IgD-negative memory B cell (primary cell): ENCODE measurements around the gene PIGP. TPM values are rescaled to one million over a fixed set of nuclear protein-coding genes. Genes with fewer than 3 reads are reported as not detected.

Experiments
- H3K27ac Mint-ChIP-seq, 3 donors: one replicate each; pipeline ENCODE4 v1.8.0; 2020 to 2022; ENCODE audit warnings: mild to moderate bottlenecking in 3 of 3, mixed read lengths in 3 of 3, moderate library complexity in 1 of 3
- H3K27me3 Mint-ChIP-seq: one replicate; pipeline ENCODE4 v1.8.0; 2021; ENCODE audit warnings: mixed read lengths
- H3K36me3 Mint-ChIP-seq: one replicate; pipeline ENCODE4 v1.8.0; 2020; ENCODE audit warnings: mild to moderate bottlenecking, mixed read lengths
- H3K4me1 Mint-ChIP-seq, 3 donors: one replicate each; pipeline ENCODE4 v1.8.0; 2020 to 2022; ENCODE audit warnings: mixed read lengths in 3 of 3, mild to moderate bottlenecking in 1 of 3
- H3K4me3 Mint-ChIP-seq, 4 donors: one replicate each; pipeline ENCODE4 v1.8.0; 2020 to 2022; ENCODE audit warnings: mild to moderate bottlenecking in 4 of 4, mixed read lengths in 4 of 4, moderate library complexity in 3 of 4
- H3K9me3 Mint-ChIP-seq, 3 donors: one replicate each; pipeline ENCODE4 v1.8.0; 2020 to 2021; ENCODE audit warnings: mixed read lengths in 3 of 3, mild to moderate bottlenecking in 1 of 3
- polyA plus RNA-seq: library from polyadenylated mRNA; unstranded; fragments of 300-500 nt; fragmentation: Illumina TruSeq; gene quantifications from one replicate; pipeline ENCODE4 v1.2.3, GENCODE V29; 2021

Gene PIGP
- polyA plus RNA-seq, 1 donor from 2014 or later: 29.8 TPM

- Mint-ChIP-seq H3K36me3 (peaks cover 4% of the 10 kb centered on the region), H3K9me3 (no peaks in the 10 kb centered on the region), H3K4me1 (peaks cover 7 to 10% (median 8%) of the 10 kb centered on the region in 3 donors), H3K27ac (no peak overlapping the region), H3K27me3 (no peaks in the 10 kb centered on the region), H3K4me3 (no peak overlapping the region)
Observed at GRCh38 chr21:37087188-37087587, 14.3 kb upstream of the PIGP start.

- Mint-ChIP-seq H3K27ac (no peak overlapping the region), H3K4me3 (no peak overlapping the region), H3K9me3 (no peaks in the 10 kb centered on the region), H3K36me3 (peaks cover 5% of the 10 kb centered on the region), H3K4me1 (peaks cover 7 to 10% (median 8%) of the 10 kb centered on the region in 3 donors), H3K27me3 (no peaks in the 10 kb centered on the region)
Observed at GRCh38 chr21:37085726-37086125, 12.9 kb upstream of the PIGP start.

- no peak overlapping the region for H3K4me3 Mint-ChIP-seq
- peaks cover 3% of the 10 kb centered on the region for H3K36me3 Mint-ChIP-seq
- peaks cover 0 to 2% (median 2%) of the 10 kb centered on the region in 3 donors for H3K9me3 Mint-ChIP-seq
- no peaks in the 10 kb centered on the region for H3K27me3 Mint-ChIP-seq
- peak overlapping the region in 1 of 3 donors; percentile 60 for H3K27ac Mint-ChIP-seq
- H3K4me1 Mint-ChIP-seq: peaks cover 12 to 29% (median 15%) of the 10 kb centered on the region in 3 donors
Observed at GRCh38 chr21:37082856-37083528, 10.1 kb upstream of the PIGP start.

- Mint-ChIP-seq H3K9me3 (peaks cover 0 to 2% (median 2%) of the 10 kb centered on the region in 3 donors), H3K27ac (no peak overlapping the region), H3K27me3 (no peaks in the 10 kb centered on the region), H3K4me1 (peaks cover 16 to 32% (median 20%) of the 10 kb centered on the region in 3 donors), H3K36me3 (peaks cover 3% of the 10 kb centered on the region), H3K4me3 (no peak overlapping the region)
Observed at GRCh38 chr21:37082375-37082774, 9.5 kb upstream of the PIGP start.

- Mint-ChIP-seq H3K27me3 (no peaks in the 10 kb centered on the region), H3K27ac (peak overlapping the region in 1 of 3 donors; percentile 82), H3K36me3 (peaks cover 3% of the 10 kb centered on the region), H3K4me3 (peak overlapping the region in 2 of 4 donors; percentile 18 to 48), H3K4me1 (peaks cover 18 to 39% (median 35%) of the 10 kb centered on the region in 3 donors), H3K9me3 (peaks cover 2 to 4% (median 2%) of the 10 kb centered on the region in 3 donors)
Observed at GRCh38 chr21:37079211-37079824, 6.4 kb upstream of the PIGP start.

- peaks cover 14 to 32% (median 31%) of the 10 kb centered on the region in 3 donors for H3K4me1 Mint-ChIP-seq
- peaks cover 3% of the 10 kb centered on the region for H3K36me3 Mint-ChIP-seq
- H3K27me3 Mint-ChIP-seq: no peaks in the 10 kb centered on the region
- peak overlapping the region in 1 of 4 donors; percentile 25 for H3K4me3 Mint-ChIP-seq
- H3K27ac Mint-ChIP-seq: peak overlapping the region in 1 of 3 donors; percentile 26
- H3K9me3 Mint-ChIP-seq: peaks cover 2 to 4% (median 2%) of the 10 kb centered on the region in 3 donors
Observed at GRCh38 chr21:37077403-37077802, 4.5 kb upstream of the PIGP start.

GRCh38 chr21:37076087-37076850, 3.4 kb upstream of the PIGP start:
- no peaks in the 10 kb centered on the region for H3K27me3 Mint-ChIP-seq
- peaks cover 21 to 40% (median 38%) of the 10 kb centered on the region in 3 donors for H3K4me1 Mint-ChIP-seq
- H3K9me3 Mint-ChIP-seq: peaks cover 2 to 4% (median 2%) of the 10 kb centered on the region in 3 donors
- peak overlapping the region in 1 of 4 donors; percentile 43 for H3K4me3 Mint-ChIP-seq
- peaks cover 4% of the 10 kb centered on the region for H3K36me3 Mint-ChIP-seq
- peak overlapping the region in 1 of 3 donors; percentile 89 for H3K27ac Mint-ChIP-seq

GRCh38 chr21:37075214-37075770, 2.4 kb upstream of the PIGP start:
- Mint-ChIP-seq H3K27ac (peak overlapping the region in 1 of 3 donors; percentile 89), H3K36me3 (peaks cover 4% of the 10 kb centered on the region), H3K4me3 (peak overlapping the region in 2 of 4 donors; percentile 82 to 93), H3K4me1 (peaks cover 19 to 45% (median 41%) of the 10 kb centered on the region in 3 donors), H3K9me3 (peaks cover 2 to 4% (median 2%) of the 10 kb centered on the region in 3 donors), H3K27me3 (no peaks in the 10 kb centered on the region)

GRCh38 chr21:37074546-37074945, 1.7 kb upstream of the PIGP start:
- H3K36me3 Mint-ChIP-seq: peaks cover 2% of the 10 kb centered on the region
- peak overlapping the region; percentile 82 to 98 (median 94) for H3K4me3 Mint-ChIP-seq
- H3K27me3 Mint-ChIP-seq: no peaks in the 10 kb centered on the region
- H3K4me1 Mint-ChIP-seq: peaks cover 19 to 47% (median 39%) of the 10 kb centered on the region in 3 donors
- peaks cover 2 to 4% (median 2%) of the 10 kb centered on the region in 3 donors for H3K9me3 Mint-ChIP-seq
- peak overlapping the region; percentile 89 to 99 (median 97) for H3K27ac Mint-ChIP-seq

GRCh38 chr21:37074197-37074510, 1.3 kb upstream of the PIGP start:
- no peaks in the 10 kb centered on the region for H3K27me3 Mint-ChIP-seq
- peaks cover 1 to 4% (median 1%) of the 10 kb centered on the region in 3 donors for H3K9me3 Mint-ChIP-seq
- peak overlapping the region; percentile 89 to 99 (median 97) for H3K27ac Mint-ChIP-seq
- H3K4me3 Mint-ChIP-seq: peak overlapping the region; percentile 82 to 98 (median 94)
- H3K4me1 Mint-ChIP-seq: peaks cover 17 to 47% (median 35%) of the 10 kb centered on the region in 3 donors
- H3K36me3 Mint-ChIP-seq: peaks cover 2% of the 10 kb centered on the region

GRCh38 chr21:37073417-37074196, 736 bp upstream of the PIGP start:
- peaks cover 16 to 44% (median 31%) of the 10 kb centered on the region in 3 donors for H3K4me1 Mint-ChIP-seq
- peaks cover 4% of the 10 kb centered on the region for H3K36me3 Mint-ChIP-seq
- peak overlapping the region; percentile 89 to 99 (median 97) for H3K27ac Mint-ChIP-seq
- H3K4me3 Mint-ChIP-seq: peak overlapping the region; percentile 82 to 98 (median 94)
- peaks cover 0 to 4% (median 0%) of the 10 kb centered on the region in 3 donors for H3K9me3 Mint-ChIP-seq
- H3K27me3 Mint-ChIP-seq: no peaks in the 10 kb centered on the region

- H3K9me3 Mint-ChIP-seq: peaks cover 0 to 4% (median 0%) of the 10 kb centered on the region in 3 donors
- H3K27ac Mint-ChIP-seq: peak overlapping the region; percentile 89 to 98 (median 97)
- H3K36me3 Mint-ChIP-seq: peaks cover 9% of the 10 kb centered on the region
- H3K27me3 Mint-ChIP-seq: no peaks in the 10 kb centered on the region
- H3K4me1 Mint-ChIP-seq: peaks cover 11 to 38% (median 26%) of the 10 kb centered on the region in 3 donors
- H3K4me3 Mint-ChIP-seq: peak overlapping the region; percentile 85 to 93 (median 91)
Observed at GRCh38 chr21:37072274-37072987, 440 bp downstream of the PIGP start.

GRCh38 chr21:37071561-37072273, 1.2 kb downstream of the PIGP start:
- H3K36me3 Mint-ChIP-seq: peaks cover 9% of the 10 kb centered on the region
- peak overlapping the region; percentile 89 to 98 (median 97) for H3K27ac Mint-ChIP-seq
- no peaks in the 10 kb centered on the region for H3K27me3 Mint-ChIP-seq
- H3K9me3 Mint-ChIP-seq: peaks cover 0 to 4% (median 0%) of the 10 kb centered on the region in 3 donors
- peaks cover 11 to 34% (median 26%) of the 10 kb centered on the region in 3 donors for H3K4me1 Mint-ChIP-seq
- H3K4me3 Mint-ChIP-seq: peak overlapping the region; percentile 85 to 93 (median 91)
